Germinal center (tissue), 1 donor: ENCODE measurements around the gene SLC29A4.
"Not testable (repeated sequence)": the region's sequence is repeated elsewhere in the genome, so short reads cannot be mapped to it uniquely, and the experiment has no call there.

ENCODE experiments used
- DNase-seq: peaks from one replicate; pipeline ENCODE4 v3.0.0; 2012; ENCODE audit warnings: mixed read lengths, low spot score

SLC29A4 gene

GRCh38 chr7:5282543-5283316 is at the start of gene SLC29A4:
SLC29A4 (plus strand) TSS chr7:5282943; CDS start chr7:5287817, 4,874 bp downstream.
- DNase-seq, result no peak

DNA sequence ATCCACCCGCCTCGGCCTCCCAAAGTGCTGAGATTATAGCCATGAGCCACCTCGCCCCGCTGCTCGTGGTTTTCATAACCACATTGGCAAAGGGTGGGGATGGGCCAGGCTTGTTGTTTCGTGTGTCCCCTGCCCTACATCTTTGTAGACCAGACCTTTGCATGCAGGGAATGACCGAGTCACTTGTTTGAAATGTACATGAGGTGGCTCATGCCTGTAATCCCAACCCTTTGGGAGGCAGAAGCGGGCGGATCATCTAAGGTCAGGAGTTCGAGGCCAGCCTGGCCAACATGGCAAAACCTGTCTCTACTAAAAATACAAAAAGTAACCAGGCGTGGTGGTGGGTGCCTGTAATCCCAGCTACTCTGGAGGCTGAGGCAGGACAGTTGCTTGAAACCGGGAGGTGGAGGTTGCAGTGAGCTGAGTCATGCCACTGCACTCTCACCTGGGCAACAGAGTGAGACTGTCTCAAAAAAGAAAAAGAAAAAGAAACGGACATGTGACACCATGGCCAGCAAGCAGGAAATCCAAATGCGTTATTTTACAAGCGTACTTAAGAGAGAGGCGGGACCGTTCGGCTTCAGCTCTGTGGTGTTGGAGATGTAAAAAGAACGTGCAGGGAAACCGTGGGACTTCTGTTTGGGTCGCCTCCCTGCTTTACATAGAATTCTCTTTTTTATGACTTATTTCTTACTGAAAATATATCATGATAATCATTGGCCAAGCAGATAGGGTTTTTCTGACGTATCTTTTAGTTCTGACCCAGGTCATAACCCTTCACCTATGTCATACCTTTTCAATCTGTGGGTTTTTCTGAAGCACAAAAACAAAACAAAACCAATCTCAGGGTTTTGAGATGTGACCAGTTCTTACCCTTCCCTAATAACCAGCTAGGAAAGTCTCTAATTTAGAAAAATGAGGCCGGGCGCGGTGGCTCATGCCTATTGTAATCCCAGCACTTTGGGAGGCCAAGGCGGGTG is 47.6 kb upstream of the SLC29A4 start:
- DNase-seq, result no peak

DNA sequence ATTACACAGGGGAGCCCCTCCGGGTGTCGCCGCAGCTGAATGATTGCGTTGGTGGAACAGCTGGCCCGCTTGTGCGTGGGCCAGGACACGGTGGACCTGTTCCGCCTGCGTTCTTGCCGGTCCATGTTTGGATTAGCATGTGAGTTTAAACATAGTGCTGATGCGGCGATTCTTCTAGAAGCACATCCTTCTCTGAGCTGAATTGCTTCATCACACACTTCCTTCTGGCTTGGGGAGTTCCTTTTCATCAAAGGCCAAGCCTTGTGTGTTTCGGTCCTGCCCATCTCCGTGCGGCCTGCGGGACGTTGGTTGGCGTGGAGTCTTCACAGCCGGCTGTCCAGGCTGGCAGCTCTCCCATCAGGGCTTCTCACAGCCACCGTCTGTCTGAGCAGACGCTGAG is 45.5 kb upstream of the SLC29A4 start:
- DNase-seq, result no peak

GRCh38 chr7:5238500-5238899 is 44.2 kb upstream of the SLC29A4 start:
- DNase-seq, result no peak

DNA sequence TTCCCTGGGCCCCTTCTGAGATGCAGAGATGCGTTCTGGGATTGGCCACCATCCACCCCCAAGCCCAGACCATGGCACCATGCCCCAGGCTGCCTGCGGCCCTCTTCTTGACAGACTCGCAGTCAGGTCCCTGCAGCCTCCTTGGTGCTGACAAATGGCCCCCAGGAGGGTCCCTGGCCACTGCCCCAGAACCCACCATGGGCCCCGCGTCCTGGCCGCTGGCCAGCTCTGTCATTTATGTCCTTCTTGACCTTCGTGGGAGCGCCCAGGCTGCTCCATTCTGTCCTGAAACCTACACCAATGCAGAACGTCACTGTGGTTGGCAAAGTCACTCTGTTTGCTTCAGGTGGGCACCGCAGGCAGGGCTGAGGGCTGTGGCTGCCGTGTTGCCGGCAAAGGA is 39.5 kb upstream of the SLC29A4 start:
- no peak for DNase-seq

DNA sequence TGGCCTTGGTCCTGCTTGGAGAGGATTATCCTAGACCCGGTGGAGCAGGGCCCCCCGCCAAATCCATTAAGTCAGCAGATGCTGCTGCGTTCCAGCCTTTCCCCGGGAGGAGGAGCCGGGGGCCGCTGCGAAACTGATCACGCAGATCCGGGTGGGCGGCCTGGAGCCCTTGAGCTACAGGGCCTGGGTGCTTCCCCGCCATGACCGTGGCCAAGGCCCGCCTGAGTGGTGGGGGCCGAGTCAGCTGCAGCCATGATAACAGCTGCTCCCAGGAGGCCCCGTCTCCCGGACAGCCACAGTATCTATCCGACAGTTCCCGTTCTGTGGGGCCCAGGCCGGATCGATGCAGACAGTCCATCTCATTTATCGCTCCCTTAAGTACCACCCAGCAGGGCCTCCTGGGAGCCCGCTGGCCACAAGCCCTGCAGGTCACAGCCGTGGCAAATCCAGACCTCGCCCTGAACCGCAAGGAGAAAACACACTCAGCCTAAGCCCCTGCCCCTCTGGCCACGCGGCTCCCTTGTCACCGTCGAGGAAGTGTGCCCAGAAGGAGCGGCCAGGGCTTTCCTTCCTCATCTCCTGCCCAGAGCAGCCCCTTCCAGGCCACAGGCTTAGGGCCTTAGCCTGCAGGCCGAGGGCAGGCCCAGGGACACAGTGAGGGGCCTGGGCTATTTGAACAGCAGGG is 34.4 kb upstream of the SLC29A4 start:
- no peak for DNase-seq

- not testable (repeated sequence) for DNase-seq
Measured at GRCh38 chr7:5250787-5251186, 32.0 kb upstream of the SLC29A4 start.

- not testable (repeated sequence) for DNase-seq
Measured at GRCh38 chr7:5253529-5253928, 29.2 kb upstream of the SLC29A4 start.

DNA sequence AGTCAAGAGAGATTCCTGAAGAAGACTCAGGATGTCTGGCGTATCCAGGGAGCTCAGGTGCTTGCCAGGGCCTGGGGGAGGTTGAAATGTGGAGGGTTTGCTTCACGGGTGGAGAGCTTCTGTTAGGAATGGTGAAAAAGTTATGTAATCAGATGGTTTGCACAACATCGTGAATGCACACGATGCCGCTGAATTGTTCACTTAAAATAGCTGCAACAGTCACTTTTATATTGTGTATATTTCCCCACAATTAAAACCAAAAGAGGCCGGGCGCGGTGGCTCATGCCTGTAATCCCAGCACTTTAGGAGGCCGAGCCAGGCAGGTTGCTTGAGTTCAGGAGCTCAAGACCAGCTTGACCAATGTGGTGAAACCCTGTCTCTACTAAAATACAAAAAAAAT is 28.4 kb upstream of the SLC29A4 start:
- DNase-seq, result not testable (repeated sequence)

- DNase-seq, result no peak
Measured at GRCh38 chr7:5255832-5256231, 26.9 kb upstream of the SLC29A4 start.

GRCh38 chr7:5260530-5261068 is 22.1 kb upstream of the SLC29A4 start:
- DNase-seq, result not testable (repeated sequence)

DNA sequence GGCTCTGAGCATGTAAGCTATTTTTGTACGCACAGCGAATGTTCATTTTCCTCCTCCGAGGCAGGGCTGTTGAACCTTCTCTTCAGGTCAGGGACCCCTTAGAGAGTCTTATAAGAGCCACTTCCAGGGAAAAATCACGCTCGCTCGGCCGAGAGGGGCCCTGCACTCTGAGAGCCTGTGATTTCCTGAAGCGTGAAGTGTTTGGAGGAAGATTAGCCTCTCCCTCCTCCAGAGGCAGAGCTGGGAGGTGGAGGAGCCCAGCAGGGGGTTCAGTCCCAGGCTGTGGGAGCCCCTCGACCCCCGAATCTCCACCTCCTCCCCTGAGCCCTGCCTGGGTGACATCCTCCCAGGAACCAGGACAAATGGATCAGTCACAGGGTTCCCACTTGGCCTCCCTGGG is 19.7 kb upstream of the SLC29A4 start:
- not testable (repeated sequence) for DNase-seq

- no peak for DNase-seq
Measured at GRCh38 chr7:5265320-5266190, 17.2 kb upstream of the SLC29A4 start.

DNA sequence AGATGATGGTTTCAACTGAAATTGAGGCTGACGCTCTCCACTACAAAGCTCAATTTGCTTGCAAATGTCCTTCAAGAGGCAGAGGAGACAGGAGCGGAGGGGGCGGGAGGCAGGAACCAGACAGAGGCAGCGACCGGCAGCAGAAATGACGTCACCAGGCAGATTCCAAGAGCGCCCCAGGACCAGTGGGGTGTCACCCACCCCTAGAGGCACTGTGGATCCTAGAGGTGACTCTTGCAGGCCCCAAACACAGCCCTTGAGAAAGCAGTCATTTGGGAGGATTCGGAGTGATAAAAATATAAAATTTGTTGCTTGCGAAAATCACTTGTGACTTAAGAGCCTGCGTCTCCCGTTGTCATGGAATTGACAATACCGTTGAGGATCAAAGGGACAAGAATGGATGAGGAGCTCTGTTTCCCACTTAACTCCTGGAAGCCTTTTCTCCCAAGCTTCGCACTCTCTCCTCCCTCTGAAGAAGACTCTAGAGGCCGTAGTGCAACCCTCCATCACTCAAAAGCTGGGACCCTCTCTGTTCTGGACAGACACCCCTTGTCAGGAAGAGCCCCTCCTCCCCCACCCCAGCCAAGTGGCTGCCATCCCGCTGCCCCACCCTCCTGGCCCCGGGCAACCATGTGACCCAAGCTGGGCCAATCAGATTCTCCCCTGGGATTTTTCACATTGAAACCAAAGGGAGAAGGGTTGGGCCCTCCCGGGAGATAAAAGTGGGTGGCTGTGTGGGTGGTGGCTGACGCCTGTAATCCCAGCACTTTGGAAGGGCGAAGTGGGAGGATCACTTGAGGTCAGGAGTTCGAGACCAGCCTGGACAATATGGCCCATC is 16.3 kb upstream of the SLC29A4 start:
- no peak for DNase-seq

DNA sequence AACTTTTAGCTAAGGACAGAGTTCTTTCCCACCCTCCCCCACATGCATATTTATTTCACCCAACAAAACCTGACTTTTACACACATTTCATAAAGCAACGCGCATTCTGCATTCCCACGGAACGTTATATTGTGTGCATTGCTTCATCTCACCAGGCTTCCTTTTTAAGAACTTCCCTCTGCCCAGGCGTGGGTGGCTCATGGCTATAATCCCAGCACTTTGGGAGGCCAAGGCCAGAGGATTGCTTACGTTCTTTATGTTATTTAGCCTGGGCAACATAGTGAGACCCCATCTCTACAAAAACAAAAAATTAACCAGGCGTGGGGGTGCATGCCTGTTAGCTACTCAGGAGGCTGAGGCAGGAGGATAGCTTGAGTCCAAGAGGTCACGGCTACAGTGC is 14.9 kb upstream of the SLC29A4 start:
- not testable (repeated sequence) for DNase-seq

DNA sequence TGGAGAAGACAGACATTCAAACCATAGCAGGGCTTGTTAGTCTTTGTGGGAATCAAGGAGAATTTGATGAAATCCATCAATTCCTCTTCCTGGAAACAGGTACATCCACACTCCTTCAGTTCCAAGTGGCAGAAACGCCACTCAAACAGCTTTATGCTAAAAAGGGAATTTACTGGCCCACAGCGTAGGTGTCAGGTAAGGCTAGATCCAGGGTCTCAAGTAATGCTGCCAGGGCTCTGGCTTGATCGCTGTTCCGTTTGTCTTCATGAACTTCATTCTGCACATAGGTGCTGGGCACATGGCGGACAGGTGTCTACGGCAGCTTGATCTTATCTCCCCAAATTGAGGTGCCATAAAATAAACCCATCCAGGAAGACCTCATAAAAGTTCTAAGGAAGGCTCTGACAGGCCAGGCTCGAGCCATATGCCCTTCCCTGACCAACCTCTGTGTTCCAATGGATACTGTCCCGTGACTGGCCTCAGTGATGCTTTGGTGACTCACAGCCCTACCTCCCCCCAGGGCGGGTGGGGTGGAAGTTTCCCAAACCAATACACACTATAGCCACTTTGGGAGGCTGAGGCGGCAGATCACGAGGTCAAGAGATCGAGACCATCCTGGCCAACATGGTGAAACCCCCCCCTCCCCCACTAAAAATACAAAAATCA is 12.6 kb upstream of the SLC29A4 start:
- not testable (repeated sequence) for DNase-seq

DNA sequence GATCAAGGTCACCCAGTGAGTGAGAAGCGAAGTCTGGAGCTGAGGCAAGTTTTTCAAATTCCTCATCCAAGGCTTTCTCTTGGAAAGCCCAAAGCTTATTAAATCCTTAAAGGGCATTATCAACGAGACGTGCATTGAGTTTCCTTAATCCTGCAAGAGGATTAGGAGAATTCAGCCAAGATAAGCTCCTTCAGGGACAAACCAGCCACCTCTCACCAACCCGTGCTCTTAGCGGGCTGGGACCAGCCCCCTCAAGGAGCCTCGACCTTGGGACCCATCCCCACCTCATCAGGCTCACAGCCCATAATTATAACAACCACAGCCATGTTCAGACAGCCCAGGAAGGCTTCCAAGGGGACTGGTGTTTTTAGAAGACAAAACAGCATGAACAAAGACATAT is 12.0 kb upstream of the SLC29A4 start:
- no peak for DNase-seq

DNA sequence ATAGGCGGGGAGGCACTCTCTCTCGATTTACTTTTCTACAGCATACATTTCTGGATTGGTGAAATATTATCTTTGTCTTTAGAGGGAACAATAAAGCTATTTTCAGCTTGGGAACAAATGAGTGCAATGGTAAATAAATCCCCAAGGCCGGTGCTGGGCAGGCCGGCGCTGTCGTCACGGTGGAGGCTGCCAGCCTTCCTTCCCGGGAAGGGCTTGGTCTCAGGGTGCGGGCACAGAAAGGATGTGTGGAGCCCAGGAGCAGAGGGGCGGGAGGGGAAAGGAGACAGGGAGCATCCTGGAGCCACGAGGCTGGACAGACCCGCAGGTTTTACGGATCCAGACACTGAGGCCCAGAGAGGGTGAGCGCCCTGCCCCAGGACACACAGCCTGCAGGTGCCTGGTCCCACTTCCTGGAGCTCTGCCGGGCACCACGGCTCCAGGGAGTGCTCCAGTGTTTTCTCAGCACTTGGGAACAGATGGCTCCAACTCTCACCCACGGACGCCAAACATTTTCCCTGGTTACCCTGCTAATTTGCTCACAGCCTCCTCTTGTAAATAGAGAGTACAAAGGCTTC is 8.8 kb upstream of the SLC29A4 start:
- not testable (repeated sequence) for DNase-seq

DNA sequence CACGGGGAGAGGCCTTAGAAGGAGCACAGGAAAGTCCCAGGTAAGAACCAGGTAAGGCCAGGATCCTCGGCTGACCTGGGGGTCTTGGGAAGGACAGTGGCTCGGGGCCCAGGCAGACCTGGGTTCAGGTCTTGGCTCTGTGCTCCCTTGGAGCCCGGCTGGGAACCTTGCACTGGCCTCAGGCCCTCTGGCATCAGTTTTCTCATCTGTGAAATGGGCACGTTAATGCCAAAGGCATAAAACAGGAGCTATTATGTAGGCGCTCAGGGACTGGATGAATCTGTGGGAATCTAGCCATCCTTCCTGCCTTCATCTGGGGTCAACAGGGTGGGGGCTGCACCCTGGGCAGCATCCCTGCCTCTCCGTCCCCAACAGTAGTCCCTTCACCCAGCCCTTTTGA is 8.3 kb upstream of the SLC29A4 start:
- DNase-seq, result no peak
